Tibial nerve (tissue), 3 donors: ENCODE data around the gene FANCG.

Experiments used
- POLR2A ChIP-seq, 2 donors: fragments of 450-650 bp; IDR thresholded peaks; one replicate each; pipeline ENCODE4 v1.6.1; 2017; ENCODE audit warnings: antibody characterized with exemption in 2 of 2, mild to moderate bottlenecking in 2 of 2, moderate library complexity in 2 of 2
- TF ChIP-seq, protein P1 (sequence below), 5 experiments: fragments of 200-600 bp in 3 of 5; fragments of 450-650 bp in 2 of 5; sonication (generic) in 3 of 5; IDR thresholded peaks; one replicate each; pipeline ENCODE4 v1.5.1; 2016 to 2019; ENCODE audit warnings: antibody characterized with exemption in 5 of 5, mild to moderate bottlenecking in 3 of 5, moderate library complexity in 2 of 5

DNA sequence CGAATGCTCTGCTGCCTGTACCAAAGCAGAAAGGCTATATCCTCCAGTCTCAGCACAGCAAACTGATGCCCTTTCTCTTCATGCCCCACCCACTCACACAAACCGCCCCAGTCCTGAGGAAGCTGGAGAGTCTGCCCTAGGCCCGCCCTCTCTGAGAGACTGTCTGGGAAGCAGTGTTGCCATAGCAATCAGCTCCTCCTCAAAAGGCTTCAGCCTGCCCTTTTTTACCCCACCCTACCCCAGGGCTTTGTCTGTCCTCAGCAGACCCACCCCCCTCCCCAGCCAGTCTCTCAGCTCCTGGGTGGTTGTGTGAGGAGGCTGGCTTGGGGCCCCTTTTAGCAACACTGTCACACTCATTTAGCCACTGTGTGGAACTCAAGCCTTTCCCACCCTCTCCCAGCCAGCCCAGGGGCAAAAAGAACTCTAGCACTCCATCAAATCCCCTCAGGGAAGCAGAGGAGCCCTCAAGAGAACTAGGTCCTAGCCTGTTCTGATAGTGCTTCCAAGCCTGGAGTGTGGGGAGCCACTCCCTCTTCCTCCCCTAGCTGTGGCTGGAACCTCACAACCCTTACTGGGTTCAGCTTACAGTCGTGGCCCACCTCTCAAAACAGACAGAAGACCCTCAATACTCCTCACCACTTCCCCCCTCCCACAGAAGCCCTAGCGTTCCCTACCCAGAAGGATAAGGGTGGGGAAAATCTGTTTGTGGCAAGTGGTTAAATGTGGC is 34.5 kb upstream of the FANCG start:
- TF ChIP-seq, protein P1, sequence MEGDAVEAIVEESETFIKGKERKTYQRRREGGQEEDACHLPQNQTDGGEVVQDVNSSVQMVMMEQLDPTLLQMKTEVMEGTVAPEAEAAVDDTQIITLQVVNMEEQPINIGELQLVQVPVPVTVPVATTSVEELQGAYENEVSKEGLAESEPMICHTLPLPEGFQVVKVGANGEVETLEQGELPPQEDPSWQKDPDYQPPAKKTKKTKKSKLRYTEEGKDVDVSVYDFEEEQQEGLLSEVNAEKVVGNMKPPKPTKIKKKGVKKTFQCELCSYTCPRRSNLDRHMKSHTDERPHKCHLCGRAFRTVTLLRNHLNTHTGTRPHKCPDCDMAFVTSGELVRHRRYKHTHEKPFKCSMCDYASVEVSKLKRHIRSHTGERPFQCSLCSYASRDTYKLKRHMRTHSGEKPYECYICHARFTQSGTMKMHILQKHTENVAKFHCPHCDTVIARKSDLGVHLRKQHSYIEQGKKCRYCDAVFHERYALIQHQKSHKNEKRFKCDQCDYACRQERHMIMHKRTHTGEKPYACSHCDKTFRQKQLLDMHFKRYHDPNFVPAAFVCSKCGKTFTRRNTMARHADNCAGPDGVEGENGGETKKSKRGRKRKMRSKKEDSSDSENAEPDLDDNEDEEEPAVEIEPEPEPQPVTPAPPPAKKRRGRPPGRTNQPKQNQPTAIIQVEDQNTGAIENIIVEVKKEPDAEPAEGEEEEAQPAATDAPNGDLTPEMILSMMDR (IDR thresholded peaks at IDR 0.05), result no peak
- peak in 1 of 2 donors; percentile 24 for TF ChIP-seq POLR2A (IDR thresholded peaks at IDR 0.05)
